COLO668 (cell line): ENCODE data around the gene MINDY4B.

Source experiments
- DNase-seq: peaks from one replicate; lab custom pipeline; 2025; ENCODE audit not compliant: unreplicated experiment; lab: John Stamatoyannopoulos, UW

The MINDY4B gene

GRCh38 chr3:150848864-150849263 lies 56.4 kb downstream of the MINDY4B start:
- DNase-seq = no peak

GRCh38 chr3:150847433-150847832 lies 57.8 kb downstream of the MINDY4B start:
- no peak for DNase-seq

GRCh38 chr3:150844484-150844883 lies 60.8 kb downstream of the MINDY4B start:
- DNase-seq = no peak

GRCh38 chr3:150843241-150843640 lies 62.0 kb downstream of the MINDY4B start:
- no peak for DNase-seq

- no peak for DNase-seq
Observed at GRCh38 chr3:150840802-150841515, 64.3 kb downstream of the MINDY4B start.

GRCh38 chr3:150830745-150831144 lies 74.5 kb downstream of the MINDY4B start:
- no peak for DNase-seq

GRCh38 chr3:150830094-150830681 lies 75.1 kb downstream of the MINDY4B start:
- no peak for DNase-seq

- DNase-seq = no peak
Observed at GRCh38 chr3:150829408-150829807, 75.8 kb downstream of the MINDY4B start.

- no peak for DNase-seq
Observed at GRCh38 chr3:150828997-150829396, 76.2 kb downstream of the MINDY4B start.

GRCh38 chr3:150828261-150828660 lies 77.0 kb downstream of the MINDY4B start:
- no peak for DNase-seq

GRCh38 chr3:150826466-150827282 lies 78.6 kb downstream of the MINDY4B start:
- DNase-seq = no peak

- DNase-seq = no peak
Observed at GRCh38 chr3:150825916-150826377, 79.3 kb downstream of the MINDY4B start.

- DNase-seq = no peak
Observed at GRCh38 chr3:150825192-150825915, 79.9 kb downstream of the MINDY4B start.

- DNase-seq = no peak
Observed at GRCh38 chr3:150823277-150823676, 82.0 kb downstream of the MINDY4B start.

GRCh38 chr3:150822636-150823035 lies 82.6 kb downstream of the MINDY4B start:
- no peak for DNase-seq
